Measurements from ENCODE around the gene RASSF8.

The RASSF8 gene

GRCh38 chr12:26062006-26062405 is 103.5 kb downstream of the RASSF8 start:
- DNase-seq (ENCODE audit: low spot score): no peak

- no peak for DNase-seq (ENCODE audit: low spot score)
Observed at GRCh38 chr12:26062566-26062965, 104.1 kb downstream of the RASSF8 start.

GRCh38 chr12:26065451-26065850 is 107.0 kb downstream of the RASSF8 start:
- no peak for DNase-seq (ENCODE audit: low spot score)

- no peak for DNase-seq (ENCODE audit: low spot score)
Observed at GRCh38 chr12:26068503-26068902, 110.0 kb downstream of the RASSF8 start.

- no peak for DNase-seq (ENCODE audit: low spot score)
Observed at GRCh38 chr12:26069796-26070195, 111.3 kb downstream of the RASSF8 start.

- no peak for DNase-seq (ENCODE audit: low spot score)
Observed at GRCh38 chr12:26077915-26078702, 119.6 kb downstream of the RASSF8 start.

GRCh38 chr12:26080911-26081310 is 122.4 kb downstream of the RASSF8 start:
- DNase-seq (ENCODE audit: low spot score): no peak

- no peak for DNase-seq (ENCODE audit: low spot score)
Observed at GRCh38 chr12:26086936-26087335, 128.5 kb downstream of the RASSF8 start.

GRCh38 chr12:26088998-26089397 is 130.5 kb downstream of the RASSF8 start:
- peak; percentile 21 for DNase-seq (ENCODE audit: low spot score)

GRCh38 chr12:26090836-26091510 is 132.5 kb downstream of the RASSF8 start:
- DNase-seq (ENCODE audit: low spot score): no peak

- no peak for DNase-seq (ENCODE audit: low spot score)
Observed at GRCh38 chr12:26091822-26092221, 133.3 kb downstream of the RASSF8 start.

- DNase-seq (ENCODE audit: low spot score): no peak
Observed at GRCh38 chr12:26092346-26093105, 134.0 kb downstream of the RASSF8 start.

GRCh38 chr12:26095186-26095585 is 136.7 kb downstream of the RASSF8 start:
- no peak for DNase-seq (ENCODE audit: low spot score)

- DNase-seq (ENCODE audit: low spot score): no peak
Observed at GRCh38 chr12:26096036-26096435, 137.6 kb downstream of the RASSF8 start.

- peak; percentile 76 for DNase-seq (ENCODE audit: low spot score)
Observed at GRCh38 chr12:26097046-26097878, 138.8 kb downstream of the RASSF8 start.

GRCh38 chr12:26100666-26101349 is 142.3 kb downstream of the RASSF8 start:
- DNase-seq (ENCODE audit: low spot score): no peak

GRCh38 chr12:26101350-26101734 is 142.9 kb downstream of the RASSF8 start:
- DNase-seq (ENCODE audit: low spot score): no peak

GRCh38 chr12:26101763-26102162 is 143.3 kb downstream of the RASSF8 start:
- DNase-seq (ENCODE audit: low spot score): no peak

- DNase-seq (ENCODE audit: low spot score): no peak
Observed at GRCh38 chr12:26102953-26103352, 144.5 kb downstream of the RASSF8 start.

- DNase-seq (ENCODE audit: low spot score): no peak
Observed at GRCh38 chr12:26106347-26106746, 147.9 kb downstream of the RASSF8 start.

GRCh38 chr12:26108915-26109314 is 150.4 kb downstream of the RASSF8 start:
- no peak for DNase-seq (ENCODE audit: low spot score)
